Subcutaneous adipose tissue (tissue), 4 donors: Measurements from ENCODE around the gene MCAM. TPM values are rescaled to one million over a fixed set of nuclear protein-coding genes. Genes with fewer than 3 reads are reported as not detected.

Experiments used
- total RNA-seq, 4 donors: library from RNA; depleted of rRNA; stranded (reverse); fragments of >200 nt; gene quantifications; one replicate each; pipeline ENCODE4 v1.1.0, GENCODE V29; 2016
- TF ChIP-seq, protein P1 (sequence below): fragments of 450-650 bp; IDR thresholded peaks from one replicate; pipeline ENCODE4 v1.5.1; 2016; ENCODE audit warnings: low read depth, mild to moderate bottlenecking, control low read depth, antibody characterized with exemption, moderate library complexity

The MCAM gene
- total RNA-seq, 4 donors from 2014 or later: 655 to 1,853 (median 1,046) TPM

DNA sequence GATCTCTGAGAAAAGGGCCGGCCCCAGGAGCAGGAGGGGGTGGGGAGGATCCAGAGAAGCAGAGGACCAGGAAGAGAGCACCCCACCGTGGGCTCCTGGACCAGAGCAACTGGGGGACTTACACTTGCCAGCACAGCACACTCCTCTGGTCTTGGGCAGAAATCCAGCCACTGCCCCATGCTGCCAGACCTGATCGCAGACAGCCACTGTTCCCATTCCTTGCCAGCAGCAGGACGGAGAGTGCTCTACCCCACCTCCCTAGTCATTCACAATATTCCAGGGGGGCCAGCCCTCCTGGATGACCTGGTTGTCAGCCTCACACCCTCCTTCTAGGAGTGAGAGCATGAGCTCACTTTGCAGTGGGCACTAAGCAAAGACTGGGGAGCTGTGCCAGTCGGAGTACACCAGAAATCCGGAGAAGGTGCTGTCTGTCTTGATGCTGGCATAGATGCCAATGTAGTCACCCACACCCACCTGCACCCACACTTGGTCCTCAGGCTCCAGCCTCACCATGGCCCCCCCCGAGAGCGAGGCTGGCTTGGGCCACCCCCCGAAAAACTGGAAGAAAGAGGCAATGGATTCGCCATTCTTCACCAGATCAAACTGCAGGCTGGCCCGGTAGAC lies 22.1 kb upstream of the MCAM start:
- TF ChIP-seq, protein P1, sequence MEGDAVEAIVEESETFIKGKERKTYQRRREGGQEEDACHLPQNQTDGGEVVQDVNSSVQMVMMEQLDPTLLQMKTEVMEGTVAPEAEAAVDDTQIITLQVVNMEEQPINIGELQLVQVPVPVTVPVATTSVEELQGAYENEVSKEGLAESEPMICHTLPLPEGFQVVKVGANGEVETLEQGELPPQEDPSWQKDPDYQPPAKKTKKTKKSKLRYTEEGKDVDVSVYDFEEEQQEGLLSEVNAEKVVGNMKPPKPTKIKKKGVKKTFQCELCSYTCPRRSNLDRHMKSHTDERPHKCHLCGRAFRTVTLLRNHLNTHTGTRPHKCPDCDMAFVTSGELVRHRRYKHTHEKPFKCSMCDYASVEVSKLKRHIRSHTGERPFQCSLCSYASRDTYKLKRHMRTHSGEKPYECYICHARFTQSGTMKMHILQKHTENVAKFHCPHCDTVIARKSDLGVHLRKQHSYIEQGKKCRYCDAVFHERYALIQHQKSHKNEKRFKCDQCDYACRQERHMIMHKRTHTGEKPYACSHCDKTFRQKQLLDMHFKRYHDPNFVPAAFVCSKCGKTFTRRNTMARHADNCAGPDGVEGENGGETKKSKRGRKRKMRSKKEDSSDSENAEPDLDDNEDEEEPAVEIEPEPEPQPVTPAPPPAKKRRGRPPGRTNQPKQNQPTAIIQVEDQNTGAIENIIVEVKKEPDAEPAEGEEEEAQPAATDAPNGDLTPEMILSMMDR: no peak

DNA sequence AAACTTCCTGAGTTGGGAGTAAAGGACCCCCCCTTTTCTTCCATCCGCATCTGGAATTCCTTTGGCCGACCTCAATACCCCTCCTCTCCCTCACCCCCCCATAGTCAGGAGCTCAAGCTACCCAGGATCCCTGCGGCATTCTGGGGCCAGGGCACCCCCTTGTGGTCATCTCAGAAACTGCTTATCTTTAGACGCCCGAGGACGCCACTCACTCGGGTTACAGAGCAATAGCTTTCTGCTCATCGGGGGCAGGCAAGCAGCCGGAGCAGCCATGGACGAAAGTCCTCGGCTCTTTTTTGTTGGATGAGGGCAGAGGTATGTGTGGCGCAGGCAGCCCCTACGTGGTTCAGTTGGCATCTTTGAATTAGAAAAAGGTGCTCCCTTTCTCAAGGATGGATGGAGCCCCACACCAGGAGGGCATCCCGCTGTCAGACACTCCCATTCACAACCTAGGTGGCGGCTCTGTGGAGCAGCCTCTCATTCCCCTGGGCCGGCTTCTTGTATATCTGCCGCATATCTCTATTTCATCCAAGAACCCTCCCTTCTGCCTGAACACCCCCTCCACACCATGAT lies 21.5 kb upstream of the MCAM start:
- TF ChIP-seq, protein P1: no peak

DNA sequence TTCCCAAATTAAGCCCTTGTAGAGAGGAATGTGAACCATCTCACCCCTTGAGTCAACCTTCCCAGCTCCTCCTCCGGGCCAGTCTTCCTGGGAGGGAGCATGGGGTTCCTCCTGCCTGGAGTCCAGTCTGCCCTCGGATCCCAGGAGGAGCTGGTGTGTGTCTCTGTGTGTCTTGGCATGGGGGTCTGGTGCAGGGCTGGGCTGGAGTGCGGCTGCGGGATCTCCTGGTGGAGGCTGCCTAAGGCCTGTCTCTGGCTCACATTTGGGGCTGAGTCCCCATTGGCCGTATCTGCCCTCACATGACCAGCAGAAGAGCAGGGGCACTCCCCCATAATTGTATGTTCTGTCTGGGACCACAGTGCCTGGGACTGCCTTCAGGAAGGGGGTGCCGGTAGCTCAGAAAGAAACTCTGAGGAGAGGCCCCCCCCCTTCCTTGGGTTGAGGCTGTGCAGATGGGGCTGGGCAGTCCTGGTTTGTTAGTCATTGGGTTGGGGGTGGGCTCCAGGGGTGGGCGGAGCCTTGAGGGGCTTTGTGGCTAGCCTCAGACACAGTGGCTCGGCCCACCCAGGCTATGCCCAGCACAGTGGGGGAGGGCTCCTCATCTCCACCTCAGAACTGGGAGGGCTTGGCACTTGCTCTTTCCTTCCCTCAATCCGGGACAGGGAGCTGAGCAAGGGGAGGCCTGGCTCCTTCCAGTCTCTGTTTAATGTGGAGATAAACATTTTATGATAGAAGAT lies 20.8 kb upstream of the MCAM start:
- TF ChIP-seq, protein P1: no peak

DNA sequence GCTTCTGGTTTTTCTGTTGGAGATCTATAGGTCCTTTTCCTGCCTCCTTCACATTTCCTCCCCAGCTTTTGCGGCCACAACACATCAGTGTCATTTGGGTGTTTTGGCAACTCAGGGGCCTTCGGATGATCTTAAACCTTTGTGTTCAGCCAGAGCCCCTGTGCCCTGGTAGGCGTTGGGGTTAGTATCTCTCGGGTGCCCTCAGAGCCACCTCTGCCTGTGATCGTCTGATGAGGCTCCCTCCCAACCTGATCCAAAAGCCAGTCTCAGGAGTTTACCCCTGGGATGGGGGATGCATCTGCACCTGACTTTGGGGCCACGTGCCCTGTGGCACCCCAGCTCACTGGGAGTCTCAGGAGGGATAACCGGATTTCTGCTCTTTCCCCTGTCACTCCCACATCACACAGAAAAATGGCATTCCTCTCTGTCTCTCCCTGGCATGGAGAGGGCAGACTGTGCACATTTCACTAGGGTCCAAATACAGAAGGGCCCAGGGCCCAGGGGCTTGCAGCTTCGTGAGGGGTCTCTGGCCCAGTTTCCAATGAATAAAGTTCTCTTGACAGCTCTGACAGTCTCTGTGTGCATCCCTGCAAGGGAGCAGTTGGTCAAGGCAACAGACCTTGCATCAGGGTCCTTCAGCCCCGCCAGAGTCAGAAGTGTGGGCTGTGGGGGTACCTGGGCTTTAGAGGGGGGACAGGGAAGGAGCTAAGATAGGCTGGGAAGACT lies 20.0 kb upstream of the MCAM start:
- TF ChIP-seq, protein P1: no peak

DNA sequence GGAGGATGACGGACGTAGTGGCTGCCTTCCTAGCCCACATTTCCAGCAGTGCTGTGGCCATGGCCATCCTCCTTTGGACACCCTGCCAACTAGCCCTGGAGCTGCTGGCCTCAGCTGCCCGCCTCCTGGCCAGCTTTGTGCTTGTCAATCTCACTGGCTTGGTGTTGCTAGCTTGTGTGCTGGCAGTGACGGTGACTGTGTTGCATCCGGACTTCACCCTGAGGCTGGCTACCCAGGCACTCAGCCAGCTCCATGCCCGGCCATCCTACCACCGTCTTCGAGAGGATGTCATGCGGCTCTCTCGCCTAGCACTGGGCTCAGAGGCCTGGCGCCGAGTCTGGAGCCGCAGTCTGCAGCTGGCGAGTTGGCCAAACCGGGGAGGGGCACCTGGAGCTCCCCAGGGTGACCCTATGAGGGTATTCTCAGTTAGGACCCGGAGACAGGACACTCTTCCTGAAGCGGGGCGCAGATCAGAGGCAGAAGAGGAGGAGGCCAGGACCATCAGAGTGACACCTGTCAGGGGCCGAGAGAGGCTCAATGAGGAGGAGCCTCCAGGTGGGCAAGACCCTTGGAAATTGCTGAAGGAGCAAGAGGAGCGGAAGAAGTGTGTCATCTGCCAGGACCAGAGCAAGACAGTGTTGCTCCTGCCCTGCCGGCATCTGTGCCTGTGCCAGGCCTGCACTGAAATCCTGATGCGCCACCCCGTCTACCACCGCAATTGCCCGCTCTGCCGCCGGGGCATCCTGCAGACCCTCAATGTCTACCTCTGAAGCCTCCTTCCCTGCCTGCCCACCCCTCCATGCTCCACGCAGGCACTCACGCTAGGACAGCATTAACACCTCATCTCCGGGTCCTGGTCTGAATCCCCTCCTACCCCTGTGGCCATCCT lies 19.0 kb upstream of the MCAM start:
- TF ChIP-seq, protein P1: no peak

DNA sequence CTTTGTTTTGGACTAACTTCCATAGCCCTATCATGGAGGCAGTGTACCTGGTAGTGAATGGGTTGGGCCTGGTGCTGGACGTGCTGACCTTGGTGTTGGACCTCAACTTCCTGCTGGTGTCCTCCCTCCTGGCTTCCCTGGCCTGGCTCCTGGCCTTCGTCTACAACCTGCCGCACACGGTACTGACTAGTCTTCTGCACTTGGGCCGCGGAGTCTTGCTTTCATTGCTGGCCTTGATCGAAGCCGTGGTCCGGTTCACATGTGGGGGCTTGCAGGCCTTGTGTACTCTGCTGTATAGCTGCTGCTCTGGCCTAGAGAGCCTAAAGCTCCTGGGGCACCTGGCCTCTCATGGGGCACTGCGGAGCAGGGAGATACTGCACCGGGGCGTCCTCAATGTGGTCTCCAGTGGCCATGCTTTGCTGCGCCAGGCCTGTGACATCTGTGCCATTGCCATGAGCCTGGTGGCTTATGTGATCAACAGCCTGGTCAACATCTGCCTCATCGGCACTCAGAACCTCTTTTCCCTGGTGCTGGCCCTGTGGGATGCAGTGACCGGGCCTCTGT lies 18.2 kb upstream of the MCAM start:
- TF ChIP-seq, protein P1: no peak
